ENCODE data around the gene TUBGCP6.

The TUBGCP6 gene

GRCh38 chr22:50261615-50262459 lies 17.0 kb upstream of the TUBGCP6 start, which contains the start of gene MAPK12:
TSS of gene MAPK12 (minus strand) at chr22:50261683. CDS start at chr22:50261509, 174 bp downstream.
- no peak for DNase-seq

GRCh38 chr22:50260801-50261614 lies 16.2 kb upstream of the TUBGCP6 start:
- no peak for DNase-seq

GRCh38 chr22:50260434-50260800 lies 15.6 kb upstream of the TUBGCP6 start:
- DNase-seq, result no peak

- DNase-seq, result no peak
Observed at GRCh38 chr22:50259302-50259701, 14.5 kb upstream of the TUBGCP6 start.

GRCh38 chr22:50258361-50259292 lies 13.8 kb upstream of the TUBGCP6 start:
- DNase-seq, result no peak

GRCh38 chr22:50257451-50258360 lies 12.9 kb upstream of the TUBGCP6 start:
- no peak for DNase-seq

- no peak for DNase-seq
Observed at GRCh38 chr22:50257041-50257440, 12.2 kb upstream of the TUBGCP6 start.

GRCh38 chr22:50256258-50256862 lies 11.5 kb upstream of the TUBGCP6 start:
- DNase-seq, result no peak

- no peak for DNase-seq
Observed at GRCh38 chr22:50255607-50256006, 10.8 kb upstream of the TUBGCP6 start.

- DNase-seq, result no peak
Observed at GRCh38 chr22:50255099-50255498, 10.3 kb upstream of the TUBGCP6 start.

- no peak for DNase-seq
Observed at GRCh38 chr22:50253941-50254340, 9.1 kb upstream of the TUBGCP6 start.

- no peak for DNase-seq
Observed at GRCh38 chr22:50253046-50253915, 8.5 kb upstream of the TUBGCP6 start.

GRCh38 chr22:50252082-50253045 lies 7.5 kb upstream of the TUBGCP6 start:
- DNase-seq, result peak; percentile 77

- DNase-seq, result no peak
Observed at GRCh38 chr22:50251477-50252081, 6.8 kb upstream of the TUBGCP6 start.

GRCh38 chr22:50250555-50251476 lies 6.0 kb upstream of the TUBGCP6 start, which contains the start of gene HDAC10:
TSS of gene HDAC10 (minus strand) at chr22:50251265. CDS start at chr22:50251032, 233 bp downstream.
- peak; percentile 81 for DNase-seq

GRCh38 chr22:50250249-50250554 lies 5.4 kb upstream of the TUBGCP6 start:
- DNase-seq, result no peak
